Keratinocyte (primary cell): ENCODE results near the gene KCNQ2. TPM values are rescaled to one million over a fixed set of nuclear protein-coding genes. Genes with fewer than 3 reads are reported as not detected.

Source experiments
- DNase-seq: peaks from one replicate; pipeline ENCODE4 v3.0.0-alpha.2; 2011; ENCODE audit warnings: low read depth, missing footprints, low spot score
- FAIRE-seq: peaks from 2 replicates; lab custom pipeline; 2011; peaks lifted over from hg19 to GRCh38; lab: Jason Lieb, UNC
- H2AFZ ChIP-seq: 2 replicates; pipeline ENCODE4 v1.6.0; 2012; ENCODE audit warnings: low read length, control low read depth, inconsistent platforms; ENCODE audit not compliant: control insufficient read depth
- H3K27ac ChIP-seq: 2 replicates; pipeline ENCODE4 v1.5.1; 2011; ENCODE audit warnings: low read length; ENCODE audit not compliant: control insufficient read depth, insufficient read depth
- H3K27me3 ChIP-seq: 3 replicates; pipeline ENCODE4 v1.6.0; 2011; ENCODE audit warnings: low read length; ENCODE audit not compliant: control insufficient read depth, insufficient read depth; ENCODE audit errors: extremely low read depth
- H3K36me3 ChIP-seq, 2 experiments: 2 replicates in 1 of 2; 3 replicates in 1 of 2; pipeline ENCODE4 v1.5.1; 2011; ENCODE audit warnings: low read length in 2 of 2, mild to moderate bottlenecking in 1 of 2; ENCODE audit not compliant: control insufficient read depth in 2 of 2, insufficient read depth in 2 of 2; ENCODE audit errors: extremely low read depth in 1 of 2
- H3K4me1 ChIP-seq: 3 replicates; pipeline ENCODE4 v1.5.1; 2011; ENCODE audit warnings: low read length; ENCODE audit not compliant: control insufficient read depth, insufficient read depth; ENCODE audit errors: extremely low read depth
- H3K4me2 ChIP-seq: 3 replicates; pipeline ENCODE4 v1.6.0; 2011; ENCODE audit warnings: low read depth, low read length; ENCODE audit not compliant: control insufficient read depth, insufficient read depth; ENCODE audit errors: extremely low read depth
- H3K4me3 ChIP-seq, 3 experiments: fragments of 200-600 bp in 1 of 3; sonication (generic) in 1 of 3; 2 replicates in 2 of 3; 3 replicates in 1 of 3; pipeline ENCODE4 v1.5.1; 2011 to 2016; ENCODE audit warnings: low read length in 3 of 3, mild to moderate bottlenecking in 3 of 3, control low read depth in 2 of 3, inconsistent platforms in 1 of 3, low read depth in 1 of 3, mixed read lengths in 1 of 3, mixed run types in 1 of 3, moderate library complexity in 1 of 3; ENCODE audit not compliant: control insufficient read depth in 2 of 3, insufficient read depth in 2 of 3; ENCODE audit errors: extremely low read depth in 1 of 3
- H3K79me2 ChIP-seq: 2 replicates; pipeline ENCODE4 v1.6.0; 2012; ENCODE audit warnings: low read length; ENCODE audit not compliant: control insufficient read depth, insufficient read depth
- H3K9ac ChIP-seq: 3 replicates; pipeline ENCODE4 v1.6.0; 2011; ENCODE audit warnings: low read length; ENCODE audit not compliant: control insufficient read depth, insufficient read depth; ENCODE audit errors: extremely low read depth
- H3K9me1 ChIP-seq: 3 replicates; pipeline ENCODE4 v1.6.0; 2011; ENCODE audit warnings: low read length; ENCODE audit not compliant: control insufficient read depth, insufficient read depth; ENCODE audit errors: extremely low read depth
- H3K9me3 ChIP-seq: 2 replicates; pipeline ENCODE4 v1.5.1; 2012; ENCODE audit warnings: low read depth, low read length; ENCODE audit not compliant: control insufficient read depth
- H4K20me1 ChIP-seq: 3 replicates; pipeline ENCODE4 v1.6.0; 2011; ENCODE audit warnings: low read length; ENCODE audit not compliant: control insufficient read depth, insufficient read depth; ENCODE audit errors: extremely low read depth
- CTCF ChIP-seq, 3 experiments: IDR thresholded peaks in 1 of 3; conservative IDR thresholded peaks in 1 of 3; optimal IDR thresholded peaks in 1 of 3; 2 replicates in 2 of 3; 3 replicates in 1 of 3; pipeline versions ENCODE3 to v1.5.1; 2011; ENCODE audit warnings: low read length in 3 of 3, mild to moderate bottlenecking in 3 of 3, moderate library complexity in 2 of 3, control low read depth in 1 of 3, inconsistent platforms in 1 of 3; ENCODE audit not compliant: insufficient read depth in 2 of 3; ENCODE audit errors: extremely low read depth in 1 of 3
- EZH2 ChIP-seq: IDR thresholded peaks from one replicate; pipeline ENCODE4 v1.6.1; 2012; ENCODE audit warnings: inconsistent platforms, mild to moderate bottlenecking, low read length, moderate library complexity
- dilution Hi-C: fragments of 300-500 bp; cut with MboI; formaldehyde crosslinking; loops from one replicate; pipeline ENCODE4 v1.7.0; 2020; ENCODE audit warnings: low sequenced_read_pairs; ENCODE audit not compliant: extremely low pct_ligation_motif_present
- polyA plus RNA-seq, 5 experiments: library from polyadenylated mRNA; depleted of rRNA in 3 of 5; stranded (reverse) in 3 of 5; stranded (forward) in 1 of 5; unstranded in 1 of 5; fragments of >200 nt; gene quantifications; 1 replicate in 1 of 5; 2 replicates in 3 of 5; 3 replicates in 1 of 5; pipeline versions ENCODE4 v1.2.1 to v1.2.3, GENCODE V29; 2011 to 2012; ENCODE audit warnings: missing spikeins in 2 of 5, low read depth in 1 of 5, low replicate concordance in 1 of 5

Gene KCNQ2
- polyA plus RNA-seq, 1 donor (not counting 4 experiments of a cell fraction or from before 2014, with no cell fraction given), result not detected

GRCh38 chr20:63464289-63464635 lies 8.2 kb downstream of the KCNQ2 start:
- H3K27ac ChIP-seq, result no peak overlapping the region
- dilution Hi-C loops, result no loop called here
- no peak overlapping the region for H3K4me3 ChIP-seq
- no peaks in the 10 kb centered on the region for H3K9me1 ChIP-seq
- FAIRE-seq (no peak), DNase-seq (no peak)
- no peaks in the 10 kb centered on the region for H3K36me3 ChIP-seq
- H3K9ac ChIP-seq, result no peak overlapping the region
- no peak for TF ChIP-seq CTCF (optimal IDR thresholded peaks at IDR 0.05 in 1 of 3, IDR thresholded peaks at IDR 0.05 in 1 of 3, conservative IDR thresholded peaks at IDR 0.05 in 1 of 3; ENCODE audit: extremely low read depth in 1 of 3, insufficient read depth in 2 of 3, low read length in 3 of 3)
- no peak for TF ChIP-seq EZH2
- no peak overlapping the region for H2AFZ ChIP-seq
- no peaks in the 10 kb centered on the region for H3K79me2 ChIP-seq
- H3K4me1 ChIP-seq, result no peaks in the 10 kb centered on the region
- peaks cover 60% of the 10 kb centered on the region for H3K27me3 ChIP-seq
- H3K4me2 ChIP-seq, result no peak overlapping the region
- H4K20me1 ChIP-seq, result peaks cover 6% of the 10 kb centered on the region
- H3K9me3 ChIP-seq, result no peaks in the 10 kb centered on the region

- no peak for TF ChIP-seq EZH2
- TF ChIP-seq CTCF (optimal IDR thresholded peaks at IDR 0.05 in 1 of 3, IDR thresholded peaks at IDR 0.05 in 1 of 3, conservative IDR thresholded peaks at IDR 0.05 in 1 of 3; ENCODE audit: extremely low read depth in 1 of 3, insufficient read depth in 2 of 3, low read length in 3 of 3), result no peak
- no peak overlapping the region for H3K9ac ChIP-seq
- H3K4me3 ChIP-seq, result no peak overlapping the region
- FAIRE-seq, result no peak
- no peaks in the 10 kb centered on the region for H3K9me3 ChIP-seq
- peaks cover 6% of the 10 kb centered on the region for H4K20me1 ChIP-seq
- no peak overlapping the region for H3K27ac ChIP-seq
- H3K4me1 ChIP-seq, result no peaks in the 10 kb centered on the region
- H3K4me2 ChIP-seq, result no peak overlapping the region
- no peaks in the 10 kb centered on the region for H3K79me2 ChIP-seq
- peaks cover 54% of the 10 kb centered on the region for H3K27me3 ChIP-seq
- no peaks in the 10 kb centered on the region for H3K9me1 ChIP-seq
- DNase-seq, result no peak
- dilution Hi-C loops, result no loop called here
- no peak overlapping the region for H2AFZ ChIP-seq
- H3K36me3 ChIP-seq, result no peaks in the 10 kb centered on the region
Observed at GRCh38 chr20:63463400-63464288, 8.8 kb downstream of the KCNQ2 start.
